GM20000 (cell line): ENCODE data around the gene TUBG2.
A peak's percentile ranks its signal among the peaks of the same experiment; 100 is the strongest.

Experiments used
- DNase-seq: peaks from one replicate; pipeline ENCODE4 v3.0.0; 2012; ENCODE audit warnings: low spot score
- TF ChIP-seq, protein P1 (sequence below): IDR thresholded peaks from 2 replicates; pipeline ENCODE4 v1.5.1; 2012; ENCODE audit warnings: mild to moderate bottlenecking, control low read depth; ENCODE audit errors: extremely low read depth, missing control alignments

Gene TUBG2

DNA sequence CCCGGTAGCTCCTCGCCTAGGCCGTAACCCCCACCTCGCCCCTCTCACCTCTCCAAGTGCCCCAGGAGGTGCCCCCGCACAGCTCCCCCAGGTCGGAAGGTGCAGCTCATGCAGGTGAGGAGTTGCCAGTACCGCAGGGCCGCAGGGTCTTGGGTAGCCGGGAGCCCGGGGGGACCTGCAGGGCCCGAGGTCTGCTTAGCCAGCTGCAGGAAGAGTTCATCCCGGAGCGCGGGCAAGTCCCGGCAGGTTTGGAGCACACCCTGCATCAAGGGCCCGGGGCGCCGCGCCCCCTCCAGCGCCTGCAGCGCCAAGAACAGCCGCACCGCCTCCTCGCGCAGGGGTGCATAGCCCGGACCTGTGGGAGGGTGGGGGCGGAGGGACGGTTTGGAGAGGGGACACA is 13.0 kb downstream of the TUBG2 start:
- no peak for DNase-seq
- TF ChIP-seq, protein P1, sequence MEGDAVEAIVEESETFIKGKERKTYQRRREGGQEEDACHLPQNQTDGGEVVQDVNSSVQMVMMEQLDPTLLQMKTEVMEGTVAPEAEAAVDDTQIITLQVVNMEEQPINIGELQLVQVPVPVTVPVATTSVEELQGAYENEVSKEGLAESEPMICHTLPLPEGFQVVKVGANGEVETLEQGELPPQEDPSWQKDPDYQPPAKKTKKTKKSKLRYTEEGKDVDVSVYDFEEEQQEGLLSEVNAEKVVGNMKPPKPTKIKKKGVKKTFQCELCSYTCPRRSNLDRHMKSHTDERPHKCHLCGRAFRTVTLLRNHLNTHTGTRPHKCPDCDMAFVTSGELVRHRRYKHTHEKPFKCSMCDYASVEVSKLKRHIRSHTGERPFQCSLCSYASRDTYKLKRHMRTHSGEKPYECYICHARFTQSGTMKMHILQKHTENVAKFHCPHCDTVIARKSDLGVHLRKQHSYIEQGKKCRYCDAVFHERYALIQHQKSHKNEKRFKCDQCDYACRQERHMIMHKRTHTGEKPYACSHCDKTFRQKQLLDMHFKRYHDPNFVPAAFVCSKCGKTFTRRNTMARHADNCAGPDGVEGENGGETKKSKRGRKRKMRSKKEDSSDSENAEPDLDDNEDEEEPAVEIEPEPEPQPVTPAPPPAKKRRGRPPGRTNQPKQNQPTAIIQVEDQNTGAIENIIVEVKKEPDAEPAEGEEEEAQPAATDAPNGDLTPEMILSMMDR, result no peak

DNA sequence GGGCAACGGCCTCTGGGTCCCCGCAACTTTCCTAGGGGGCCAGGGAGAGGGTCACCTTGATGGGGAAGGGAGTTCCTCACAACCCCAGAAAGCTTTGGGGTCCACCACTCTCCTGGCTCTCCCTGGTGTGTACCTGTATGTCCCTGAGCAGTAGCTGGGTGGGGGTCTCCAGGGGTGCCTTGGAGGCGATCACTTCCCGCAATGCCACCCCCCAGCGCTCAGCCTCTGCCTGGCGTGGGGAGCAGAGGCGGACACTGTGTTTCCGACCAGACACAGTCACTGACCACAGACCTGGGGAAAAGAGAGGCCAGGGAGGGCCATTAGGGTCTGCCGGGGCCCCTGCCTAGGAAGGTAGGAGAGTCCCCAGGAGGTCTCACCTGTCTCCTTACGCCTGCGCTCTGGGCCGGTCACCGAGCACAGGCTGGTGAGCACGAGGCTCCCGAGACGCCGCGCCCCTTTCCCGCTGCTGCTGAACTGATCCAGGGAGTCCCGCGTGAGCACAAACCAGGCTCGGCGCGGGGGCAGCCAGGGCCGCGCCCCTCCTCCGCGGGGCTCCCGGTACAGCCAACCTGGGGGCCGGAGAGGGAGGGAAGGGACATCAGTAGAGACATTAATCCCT is 14.3 kb downstream of the TUBG2 start:
- DNase-seq, result no peak

DNA sequence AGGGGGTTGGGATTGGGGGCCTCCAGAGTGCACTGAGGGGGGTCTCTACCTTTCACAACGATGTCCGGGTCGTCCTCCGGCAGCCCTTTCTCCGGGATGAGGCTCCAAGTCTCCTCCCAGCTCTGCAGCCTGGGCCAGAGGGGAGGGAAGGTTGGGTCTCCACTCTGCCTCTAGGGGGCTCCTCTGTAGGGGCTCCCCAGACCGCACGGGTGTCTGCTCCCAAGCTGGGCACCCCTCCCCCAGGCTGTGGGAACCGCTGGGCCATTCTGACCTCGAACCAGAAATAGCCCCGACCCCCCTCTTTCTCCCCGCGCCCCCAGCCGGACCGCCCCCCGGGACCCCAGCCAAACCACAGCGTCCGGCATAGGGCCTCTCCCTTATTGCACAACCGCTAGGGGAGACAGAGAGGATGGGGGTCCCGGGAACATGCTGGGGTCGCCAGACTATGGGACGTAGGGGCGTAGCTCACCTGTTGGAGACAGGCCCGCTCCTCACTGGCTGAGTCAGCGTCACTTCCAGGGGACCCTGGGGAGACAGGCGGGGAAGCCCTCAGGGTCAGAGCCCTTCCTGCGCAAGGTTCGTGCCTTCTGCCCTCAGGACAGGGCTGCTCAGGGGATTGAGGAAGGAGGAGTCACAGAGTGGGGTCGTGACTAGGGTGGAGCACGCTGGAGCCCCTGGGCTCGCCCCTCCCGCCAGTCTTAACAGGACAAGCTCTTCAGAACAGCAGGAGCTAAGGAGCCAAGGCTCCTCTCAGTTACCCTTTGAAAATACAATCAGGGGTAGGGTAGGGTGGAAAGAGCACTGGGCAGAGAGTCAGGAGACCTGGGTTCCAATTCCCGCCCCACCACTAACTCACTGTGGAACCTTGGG is 15.0 kb downstream of the TUBG2 start:
- DNase-seq, result peak; percentile 86
- TF ChIP-seq, protein P1, result peak; percentile 57

More for the DNA sequence above, 14.3 kb downstream of the TUBG2 start:
- TF ChIP-seq, protein P1, result no peak

DNA sequence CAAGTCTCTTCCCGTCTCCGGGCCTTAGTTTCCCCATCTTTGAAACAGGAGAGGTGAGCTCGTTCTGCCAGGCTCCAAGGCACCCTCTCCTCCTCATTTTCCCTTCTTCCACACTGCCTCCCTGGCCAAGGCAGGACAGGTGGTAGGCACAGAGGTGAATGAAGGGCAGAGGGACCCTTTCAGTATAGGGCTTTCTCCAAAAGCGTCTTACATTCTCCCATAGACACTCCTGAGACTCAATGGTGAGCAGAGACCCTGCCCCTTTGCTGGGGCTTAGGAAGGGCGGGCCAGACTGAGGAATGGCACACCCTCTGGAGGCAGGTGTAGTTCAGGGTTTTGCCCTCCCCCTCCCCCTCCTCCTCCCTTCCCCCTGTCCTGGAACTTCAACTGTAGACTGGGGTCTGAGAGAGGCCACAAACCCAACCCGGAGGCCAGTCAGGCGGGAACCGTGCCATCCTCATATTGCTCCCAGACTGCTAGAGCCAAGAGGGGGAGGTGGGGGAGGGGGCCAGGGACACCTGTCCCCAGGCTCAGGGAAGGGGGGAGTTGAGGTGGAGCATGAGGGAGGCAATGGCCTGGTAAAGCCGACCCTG is 15.8 kb downstream of the TUBG2 start:
- no peak for DNase-seq
- TF ChIP-seq, protein P1, result no peak

DNA sequence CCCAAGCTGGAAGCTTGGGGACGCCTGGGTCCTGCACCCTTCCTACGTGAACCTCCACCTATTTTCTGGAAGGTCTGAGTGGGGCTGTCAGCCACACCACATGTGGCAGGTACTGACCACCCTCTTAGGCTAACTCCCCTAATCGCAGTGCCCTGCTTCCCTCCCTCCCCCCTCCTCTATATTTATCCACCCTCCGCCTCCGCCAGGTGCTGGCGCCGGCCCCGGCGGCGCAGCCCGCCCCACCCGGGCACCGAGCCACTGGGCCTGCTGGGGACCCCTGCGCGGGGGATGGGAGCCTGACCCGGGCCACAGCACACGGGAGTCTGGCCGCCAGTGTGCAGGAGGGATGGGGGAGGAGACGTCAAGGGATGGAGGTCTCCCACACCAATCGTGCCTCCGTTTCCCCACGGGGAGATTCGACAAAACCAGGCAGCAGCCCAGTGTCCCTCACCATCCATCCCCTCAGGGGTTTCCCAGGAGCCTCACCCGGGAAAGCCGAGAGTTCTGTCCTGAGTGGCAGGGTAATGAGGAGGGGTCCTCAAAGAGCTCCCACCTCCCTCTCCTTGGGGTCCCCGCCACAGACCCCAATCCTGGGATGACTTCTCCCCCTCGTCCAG is 16.4 kb downstream of the TUBG2 start:
- no peak for DNase-seq
- TF ChIP-seq, protein P1, result no peak

DNA sequence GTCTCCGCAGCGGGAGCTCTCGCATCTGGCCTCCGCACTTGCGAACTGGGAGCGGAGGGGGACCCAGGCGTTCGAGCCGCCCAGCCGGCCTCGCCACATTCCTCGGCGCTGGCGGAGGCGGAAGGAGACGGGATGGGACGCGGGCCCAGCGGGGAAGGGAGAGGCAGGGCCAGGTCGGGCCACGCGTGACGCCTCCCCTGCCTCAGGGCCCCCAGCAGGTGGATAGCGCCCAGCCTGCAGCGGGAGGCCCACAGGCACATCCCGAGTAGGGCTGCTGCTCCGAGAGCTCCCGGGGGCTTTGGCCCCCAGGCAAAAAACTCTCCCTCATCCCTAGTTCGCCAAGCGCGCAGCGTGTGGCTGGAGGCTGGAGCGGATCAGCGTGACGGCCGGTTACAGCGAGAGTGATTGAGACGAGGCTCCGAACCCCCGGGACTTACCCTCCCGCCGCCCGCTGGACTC is 16.9 kb downstream of the TUBG2 start:
- TF ChIP-seq, protein P1, result no peak
- peak; percentile 51 for DNase-seq

DNA sequence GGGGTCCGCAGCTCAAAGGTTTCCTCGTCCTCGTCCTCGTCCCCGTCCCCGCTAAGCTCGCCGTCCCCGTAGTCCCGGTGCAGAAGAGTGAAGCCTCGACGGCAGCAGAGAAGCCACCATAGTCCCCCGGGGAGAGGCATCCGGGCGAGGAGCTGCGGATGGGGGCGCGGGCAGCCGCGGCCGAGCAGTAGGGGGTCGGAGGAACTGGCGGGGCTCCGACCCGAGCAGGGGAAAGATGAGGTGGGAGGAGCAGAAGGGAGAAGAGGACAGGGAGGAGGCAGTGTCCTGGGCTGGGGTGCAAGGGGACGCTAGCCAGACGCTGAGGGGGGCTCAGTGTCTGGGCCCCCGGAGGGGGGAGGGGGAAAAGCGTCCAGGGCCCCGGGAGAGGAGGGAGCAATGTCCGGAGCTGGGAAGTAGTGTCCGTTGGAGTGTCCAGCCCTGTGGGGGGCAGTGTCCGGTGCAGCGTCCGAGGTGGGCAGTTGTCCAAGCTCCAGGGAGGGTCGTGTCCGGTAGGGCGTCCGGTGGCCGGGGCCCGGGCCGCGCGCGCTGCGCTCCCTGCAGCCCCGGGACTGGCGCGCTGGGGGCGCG is 17.4 kb downstream of the TUBG2 start, which contains the start of gene PLEKHH3:
Gene PLEKHH3 (minus strand): TSS at position 571 of the 588 bp plus-strand sequence. CDS start 431 bp downstream, at position 140.
- DNase-seq, result peak; percentile 41
- TF ChIP-seq, protein P1, result no peak
